ENCODE measurements around the gene SLC1A2. TPM values are rescaled to one million over a fixed set of nuclear protein-coding genes. Genes with fewer than 3 reads are reported as not detected.

Gene SLC1A2
- polyA plus RNA-seq, 2 donors = 0.11 TPM; not detected in 1

GRCh38 chr11:35272391-35272902 lies 146.9 kb downstream of the SLC1A2 start:
- Histone ChIP-seq H3K27me3 (ENCODE audit: control insufficient read depth in 1 of 2, insufficient read depth in 2 of 2, low read length in 2 of 2) (no peaks in the 10 kb centered on the region), H3K27ac (ENCODE audit: low read depth in 2 of 2, low read length in 1 of 2) (no peak overlapping the region), H3K36me3 (ENCODE audit: control insufficient read depth in 2 of 2, insufficient read depth in 2 of 2, low read length in 1 of 2) (no peaks in the 10 kb centered on the region), H3K4me1 (ENCODE audit: control insufficient read depth in 2 of 2, insufficient read depth in 2 of 2, low read length in 1 of 2) (no peaks in the 10 kb centered on the region), H3K4me3 (ENCODE audit: low read depth in 1 of 2, low read length in 2 of 2) (no peak overlapping the region), H3K9me3 (ENCODE audit: control insufficient read depth in 2 of 2, insufficient read depth in 1 of 2, low read depth in 1 of 2, low read length in 1 of 2) (no peaks in the 10 kb centered on the region)
- WGBS, 2 donors = 79 to 80% methylated on average over 5 of the region's 5 CpGs

GRCh38 chr11:35271031-35271430 lies 148.3 kb downstream of the SLC1A2 start:
- Histone ChIP-seq H3K27ac (ENCODE audit: low read depth in 2 of 2, low read length in 1 of 2) (no peak overlapping the region), H3K36me3 (ENCODE audit: control insufficient read depth in 2 of 2, insufficient read depth in 2 of 2, low read length in 1 of 2) (no peaks in the 10 kb centered on the region), H3K27me3 (ENCODE audit: control insufficient read depth in 1 of 2, insufficient read depth in 2 of 2, low read length in 2 of 2) (no peaks in the 10 kb centered on the region), H3K4me3 (ENCODE audit: low read depth in 1 of 2, low read length in 2 of 2) (no peak overlapping the region), H3K4me1 (ENCODE audit: control insufficient read depth in 2 of 2, insufficient read depth in 2 of 2, low read length in 1 of 2) (no peaks in the 10 kb centered on the region), H3K9me3 (ENCODE audit: control insufficient read depth in 2 of 2, insufficient read depth in 1 of 2, low read depth in 1 of 2, low read length in 1 of 2) (no peaks in the 10 kb centered on the region)
- WGBS, 2 donors = 93 to 95% methylated on average over 3 of the region's 3 CpGs

DNA sequence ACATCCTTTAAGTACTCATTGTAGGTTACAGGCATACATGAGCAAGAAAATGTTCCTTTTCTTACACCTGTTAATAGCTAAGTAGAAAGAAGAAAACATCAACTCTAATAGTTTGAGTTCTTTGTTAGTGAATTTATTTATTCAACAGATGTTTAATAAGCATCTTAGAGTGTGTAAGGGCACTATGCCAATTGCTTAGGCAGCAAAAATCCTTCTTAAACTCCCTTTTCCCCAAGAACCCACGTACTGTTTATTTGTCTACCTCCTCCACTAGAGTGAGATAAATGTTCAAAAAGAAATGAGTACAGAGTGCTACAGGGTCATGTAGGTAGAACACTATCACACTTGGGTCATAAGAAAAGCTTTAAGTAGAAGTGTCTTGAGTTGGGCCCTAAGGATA lies 149.0 kb downstream of the SLC1A2 start:
- H3K27ac ChIP-seq (ENCODE audit: low read depth in 2 of 2, low read length in 1 of 2) = no peak overlapping the region
- H3K36me3 ChIP-seq (ENCODE audit: control insufficient read depth in 2 of 2, insufficient read depth in 2 of 2, low read length in 1 of 2) = no peaks in the 10 kb centered on the region
- no peaks in the 10 kb centered on the region for H3K4me1 ChIP-seq (ENCODE audit: control insufficient read depth in 2 of 2, insufficient read depth in 2 of 2, low read length in 1 of 2)
- H3K9me3 ChIP-seq (ENCODE audit: control insufficient read depth in 2 of 2, insufficient read depth in 1 of 2, low read depth in 1 of 2, low read length in 1 of 2) = no peaks in the 10 kb centered on the region
- H3K4me3 ChIP-seq (ENCODE audit: low read depth in 1 of 2, low read length in 2 of 2) = no peak overlapping the region
- H3K27me3 ChIP-seq (ENCODE audit: control insufficient read depth in 1 of 2, insufficient read depth in 2 of 2, low read length in 2 of 2) = no peaks in the 10 kb centered on the region
- WGBS, 2 donors = 50 to 52% methylated on average over 1 of the region's 1 CpG

DNA sequence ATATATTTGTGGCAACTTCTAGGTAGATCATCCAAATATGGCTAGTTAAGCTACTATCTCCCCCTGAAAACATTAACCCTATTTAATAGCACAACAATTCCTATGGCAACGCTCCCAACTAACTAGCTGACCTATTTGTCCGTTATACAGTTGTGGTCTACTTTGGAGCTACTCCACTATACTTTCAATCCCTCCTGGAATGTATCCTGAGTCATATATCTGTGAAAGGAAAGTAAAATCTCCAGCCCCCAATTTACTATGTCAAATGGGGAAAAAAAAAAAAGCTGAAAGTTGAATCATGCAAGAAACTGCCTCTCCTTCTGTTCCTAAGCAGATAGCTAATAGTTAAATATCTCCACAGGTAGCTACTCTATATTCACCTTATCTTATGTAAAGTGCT lies 151.9 kb downstream of the SLC1A2 start:
- Histone ChIP-seq H3K27me3 (ENCODE audit: control insufficient read depth in 1 of 2, insufficient read depth in 2 of 2, low read length in 2 of 2) (no peaks in the 10 kb centered on the region), H3K9me3 (ENCODE audit: control insufficient read depth in 2 of 2, insufficient read depth in 1 of 2, low read depth in 1 of 2, low read length in 1 of 2) (no peaks in the 10 kb centered on the region), H3K36me3 (ENCODE audit: control insufficient read depth in 2 of 2, insufficient read depth in 2 of 2, low read length in 1 of 2) (no peaks in the 10 kb centered on the region), H3K27ac (ENCODE audit: low read depth in 2 of 2, low read length in 1 of 2) (no peak overlapping the region), H3K4me3 (ENCODE audit: low read depth in 1 of 2, low read length in 2 of 2) (no peak overlapping the region), H3K4me1 (ENCODE audit: control insufficient read depth in 2 of 2, insufficient read depth in 2 of 2, low read length in 1 of 2) (no peaks in the 10 kb centered on the region)
- 86 to 87% methylated on average over 2 of the region's 2 CpGs for WGBS, 2 donors

DNA sequence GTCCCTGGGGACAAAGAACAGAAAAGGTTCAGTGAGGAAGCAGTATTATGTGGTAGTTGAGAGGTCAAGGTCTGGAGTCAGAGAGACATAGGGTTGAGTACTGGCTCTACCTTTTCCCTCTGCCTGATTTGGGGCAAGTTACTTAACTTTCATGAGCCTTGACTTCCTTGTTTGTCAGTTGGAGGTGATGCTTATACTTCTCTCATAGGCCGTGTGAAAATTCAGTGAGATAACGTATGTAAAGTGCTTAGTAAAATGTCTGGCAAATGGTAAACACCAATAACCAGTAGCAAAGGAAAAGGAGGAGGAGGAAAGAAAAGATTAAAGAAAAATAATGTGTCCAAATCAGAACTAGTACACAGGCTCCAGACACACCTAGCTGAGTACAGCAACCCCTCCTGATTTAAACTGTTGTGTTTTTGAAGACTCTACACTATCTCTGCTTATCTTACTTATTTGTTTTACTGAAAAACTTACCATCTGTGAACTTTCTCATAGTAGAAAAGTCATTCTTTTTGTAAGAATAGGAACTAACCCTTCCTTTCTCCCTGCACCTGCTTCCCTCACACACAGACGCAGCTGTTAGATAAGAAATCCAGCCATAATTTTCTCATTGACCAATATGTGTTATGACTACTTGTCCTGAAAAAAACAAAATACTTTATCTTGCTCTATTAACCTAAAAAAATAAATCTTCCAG lies 153.5 kb downstream of the SLC1A2 start:
- H3K9me3 ChIP-seq (ENCODE audit: control insufficient read depth in 2 of 2, insufficient read depth in 1 of 2, low read depth in 1 of 2, low read length in 1 of 2) = no peaks in the 10 kb centered on the region
- no peaks in the 10 kb centered on the region for H3K27me3 ChIP-seq (ENCODE audit: control insufficient read depth in 1 of 2, insufficient read depth in 2 of 2, low read length in 2 of 2)
- H3K4me1 ChIP-seq (ENCODE audit: control insufficient read depth in 2 of 2, insufficient read depth in 2 of 2, low read length in 1 of 2) = no peaks in the 10 kb centered on the region
- no peak overlapping the region for H3K4me3 ChIP-seq (ENCODE audit: low read depth in 1 of 2, low read length in 2 of 2)
- 64 to 77% methylated on average over 3 of the region's 3 CpGs for WGBS, 2 donors
- H3K36me3 ChIP-seq (ENCODE audit: control insufficient read depth in 2 of 2, insufficient read depth in 2 of 2, low read length in 1 of 2) = no peaks in the 10 kb centered on the region
- H3K27ac ChIP-seq (ENCODE audit: low read depth in 2 of 2, low read length in 1 of 2) = no peak overlapping the region

DNA sequence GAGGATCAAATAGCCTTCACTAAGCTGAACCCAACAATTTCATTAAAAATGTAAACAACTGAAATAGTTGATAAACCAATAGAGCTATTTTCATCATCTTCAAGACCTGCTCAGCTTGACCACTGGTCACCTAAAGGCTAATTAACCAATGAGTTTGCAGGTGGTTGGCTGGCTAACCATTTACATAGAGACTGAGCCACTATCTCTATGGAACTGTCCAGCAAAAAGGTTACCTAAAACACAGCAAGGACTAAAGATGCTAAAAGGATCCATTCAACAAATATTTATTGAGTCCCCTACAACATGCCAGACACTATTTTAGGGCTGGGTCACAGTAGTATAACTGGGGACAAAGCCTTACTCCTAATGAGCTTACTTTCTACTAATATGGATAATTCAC lies 156.6 kb downstream of the SLC1A2 start:
- H3K4me3 ChIP-seq (ENCODE audit: low read depth in 1 of 2, low read length in 2 of 2) = no peak overlapping the region
- no peaks in the 10 kb centered on the region for H3K4me1 ChIP-seq (ENCODE audit: control insufficient read depth in 2 of 2, insufficient read depth in 2 of 2, low read length in 1 of 2)
- no peaks in the 10 kb centered on the region for H3K9me3 ChIP-seq (ENCODE audit: control insufficient read depth in 2 of 2, insufficient read depth in 1 of 2, low read depth in 1 of 2, low read length in 1 of 2)
- no peak overlapping the region for H3K27ac ChIP-seq (ENCODE audit: low read depth in 2 of 2, low read length in 1 of 2)
- no peaks in the 10 kb centered on the region for H3K36me3 ChIP-seq (ENCODE audit: control insufficient read depth in 2 of 2, insufficient read depth in 2 of 2, low read length in 1 of 2)
- no peaks in the 10 kb centered on the region for H3K27me3 ChIP-seq (ENCODE audit: control insufficient read depth in 1 of 2, insufficient read depth in 2 of 2, low read length in 2 of 2)

- H3K27ac ChIP-seq (ENCODE audit: low read depth in 2 of 2, low read length in 1 of 2) = no peak overlapping the region
- H3K4me3 ChIP-seq (ENCODE audit: low read depth in 1 of 2, low read length in 2 of 2) = no peak overlapping the region
- H3K27me3 ChIP-seq (ENCODE audit: control insufficient read depth in 1 of 2, insufficient read depth in 2 of 2, low read length in 2 of 2) = no peaks in the 10 kb centered on the region
- H3K4me1 ChIP-seq (ENCODE audit: control insufficient read depth in 2 of 2, insufficient read depth in 2 of 2, low read length in 1 of 2) = no peaks in the 10 kb centered on the region
- WGBS, 2 donors = 88 to 91% methylated on average over 3 of the region's 3 CpGs
- no peaks in the 10 kb centered on the region for H3K36me3 ChIP-seq (ENCODE audit: control insufficient read depth in 2 of 2, insufficient read depth in 2 of 2, low read length in 1 of 2)
- H3K9me3 ChIP-seq (ENCODE audit: control insufficient read depth in 2 of 2, insufficient read depth in 1 of 2, low read depth in 1 of 2, low read length in 1 of 2) = no peaks in the 10 kb centered on the region
These were observed 157.3 kb downstream of the SLC1A2 start for GRCh38 chr11:35262056-35262455.

- Histone ChIP-seq H3K9me3 (ENCODE audit: control insufficient read depth in 2 of 2, insufficient read depth in 1 of 2, low read depth in 1 of 2, low read length in 1 of 2) (no peaks in the 10 kb centered on the region), H3K4me1 (ENCODE audit: control insufficient read depth in 2 of 2, insufficient read depth in 2 of 2, low read length in 1 of 2) (no peaks in the 10 kb centered on the region), H3K27me3 (ENCODE audit: control insufficient read depth in 1 of 2, insufficient read depth in 2 of 2, low read length in 2 of 2) (no peaks in the 10 kb centered on the region), H3K4me3 (ENCODE audit: low read depth in 1 of 2, low read length in 2 of 2) (no peak overlapping the region), H3K27ac (ENCODE audit: low read depth in 2 of 2, low read length in 1 of 2) (no peak overlapping the region), H3K36me3 (ENCODE audit: control insufficient read depth in 2 of 2, insufficient read depth in 2 of 2, low read length in 1 of 2) (no peaks in the 10 kb centered on the region)
- WGBS, 2 donors = 43 to 68% methylated on average over 1 of the region's 1 CpG
These were observed 158.2 kb downstream of the SLC1A2 start for GRCh38 chr11:35261197-35261596.

DNA sequence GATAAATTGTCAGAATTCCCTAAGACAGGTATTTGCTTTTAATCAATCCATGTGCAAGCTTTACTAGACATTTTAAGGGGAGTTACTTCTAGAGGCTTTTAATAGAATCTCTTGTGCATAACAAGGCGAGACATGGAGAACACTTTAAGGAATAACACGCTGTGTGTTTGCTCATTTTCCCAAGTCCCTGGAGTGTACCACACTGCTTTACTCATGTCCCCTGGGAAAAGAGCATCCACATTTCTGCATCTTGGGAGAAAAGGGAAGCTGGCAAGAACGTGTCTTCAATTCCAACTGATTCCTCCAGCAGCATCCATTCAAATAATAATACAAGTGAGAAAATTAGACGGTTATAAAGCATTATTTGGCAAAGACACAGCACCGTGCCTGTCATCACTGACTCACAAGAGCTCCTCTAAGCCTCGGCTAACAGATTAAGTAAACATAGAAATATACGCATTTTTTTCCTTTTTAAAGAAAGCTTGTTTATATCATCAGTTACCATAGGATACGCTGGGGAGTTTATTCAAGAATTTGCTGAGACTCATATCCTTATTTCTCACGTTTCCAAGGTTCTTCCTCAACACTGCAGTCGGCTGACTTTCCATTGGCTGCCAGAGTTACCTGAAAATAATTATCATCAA lies 158.9 kb downstream of the SLC1A2 start:
- no peaks in the 10 kb centered on the region for H3K4me1 ChIP-seq (ENCODE audit: control insufficient read depth in 2 of 2, insufficient read depth in 2 of 2, low read length in 1 of 2)
- no peak overlapping the region for H3K27ac ChIP-seq (ENCODE audit: low read depth in 2 of 2, low read length in 1 of 2)
- no peak overlapping the region for H3K4me3 ChIP-seq (ENCODE audit: low read depth in 1 of 2, low read length in 2 of 2)
- WGBS, 2 donors = 30 to 40% methylated on average over 10 of the region's 10 CpGs
- no peaks in the 10 kb centered on the region for H3K27me3 ChIP-seq (ENCODE audit: control insufficient read depth in 1 of 2, insufficient read depth in 2 of 2, low read length in 2 of 2)
- no peaks in the 10 kb centered on the region for H3K9me3 ChIP-seq (ENCODE audit: control insufficient read depth in 2 of 2, insufficient read depth in 1 of 2, low read depth in 1 of 2, low read length in 1 of 2)
- no peaks in the 10 kb centered on the region for H3K36me3 ChIP-seq (ENCODE audit: control insufficient read depth in 2 of 2, insufficient read depth in 2 of 2, low read length in 1 of 2)

DNA sequence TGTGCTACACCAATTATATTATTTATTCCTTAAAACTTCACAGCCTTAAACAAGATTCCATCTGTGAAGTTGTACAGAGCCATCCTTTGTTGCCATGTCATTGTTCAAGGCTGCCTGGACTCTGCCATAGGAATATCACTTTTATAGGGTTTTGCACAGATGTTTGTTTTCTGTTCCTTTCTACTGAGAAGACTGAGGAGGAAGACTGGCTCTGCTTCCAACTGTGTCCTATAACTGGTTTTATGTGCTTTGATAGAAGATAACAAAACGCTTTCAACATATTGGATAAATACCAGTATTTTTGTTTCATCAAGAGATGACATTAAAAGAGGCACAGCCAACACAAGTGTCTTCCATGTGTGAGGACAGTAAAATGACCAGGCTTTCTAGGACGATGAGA lies 159.8 kb downstream of the SLC1A2 start:
- Histone ChIP-seq H3K9me3 (ENCODE audit: control insufficient read depth in 2 of 2, insufficient read depth in 1 of 2, low read depth in 1 of 2, low read length in 1 of 2) (no peaks in the 10 kb centered on the region), H3K27me3 (ENCODE audit: control insufficient read depth in 1 of 2, insufficient read depth in 2 of 2, low read length in 2 of 2) (no peaks in the 10 kb centered on the region), H3K4me3 (ENCODE audit: low read depth in 1 of 2, low read length in 2 of 2) (no peak overlapping the region), H3K27ac (ENCODE audit: low read depth in 2 of 2, low read length in 1 of 2) (no peak overlapping the region), H3K36me3 (ENCODE audit: control insufficient read depth in 2 of 2, insufficient read depth in 2 of 2, low read length in 1 of 2) (no peaks in the 10 kb centered on the region), H3K4me1 (ENCODE audit: control insufficient read depth in 2 of 2, insufficient read depth in 2 of 2, low read length in 1 of 2) (no peaks in the 10 kb centered on the region)
- 76 to 81% methylated on average over 2 of the region's 2 CpGs for WGBS, 2 donors
